ENCODE measurements around the gene ERG28.
A peak's percentile ranks its signal among the peaks of the same experiment; 100 is the strongest.
"Not testable (repeated sequence)": the region's sequence is repeated elsewhere in the genome, so short reads cannot be mapped to it uniquely, and the experiment has no call there.

Gene ERG28

DNA sequence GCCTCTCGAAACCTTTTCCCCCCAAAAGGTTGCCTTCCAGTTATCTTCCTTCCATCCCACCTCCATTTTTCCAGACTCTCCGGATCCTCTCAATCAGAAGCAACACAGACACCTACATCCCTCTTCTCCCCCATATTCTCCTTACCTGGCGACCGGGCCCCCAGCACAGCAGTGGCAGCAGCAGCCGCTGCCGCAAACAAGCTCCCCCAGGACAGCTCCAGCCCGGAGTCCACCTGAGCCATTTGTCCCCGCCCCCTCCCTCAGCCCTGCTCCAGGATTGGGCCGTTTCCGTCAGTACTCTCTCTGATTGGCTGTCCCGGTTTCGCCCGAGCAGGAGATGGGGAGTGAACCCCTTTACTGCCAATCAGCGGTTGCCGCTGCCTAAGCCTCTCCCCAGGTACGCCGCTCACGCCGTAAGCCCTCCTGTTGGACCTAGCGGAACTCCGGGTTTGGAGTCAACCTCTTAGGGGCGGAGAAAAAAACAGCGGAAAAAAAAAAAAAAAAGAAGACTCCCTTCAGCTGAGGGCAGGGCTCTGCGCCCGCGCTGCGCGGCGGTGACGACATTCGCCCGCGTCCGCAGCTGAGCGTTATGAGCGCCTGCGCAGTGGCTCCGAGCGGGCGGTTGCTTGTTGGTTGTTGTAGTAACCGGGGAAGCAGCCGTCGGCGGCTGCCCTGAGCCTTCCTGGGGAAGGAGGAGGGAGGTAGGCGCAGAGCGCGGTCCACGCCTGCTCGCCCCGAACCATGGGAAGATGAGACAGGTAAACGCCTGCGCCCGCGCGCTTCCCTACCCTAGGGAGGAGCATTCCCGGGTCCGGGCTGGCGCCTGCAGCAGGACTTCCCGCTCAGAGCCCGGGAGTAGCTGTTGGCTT lies at the start of gene ERG28, which contains the start of gene TTLL5:
TSS of gene ERG28 (minus strand) at position 247 of the 869 bp plus-strand sequence. CDS start 3,374 bp downstream, outside the sequence.
TSS of gene TTLL5 (plus strand) at position 617 of the 869 bp plus-strand sequence. CDS start 1,904 bp downstream, outside the sequence.
- peak; percentile 97 for DNase-seq

DNA sequence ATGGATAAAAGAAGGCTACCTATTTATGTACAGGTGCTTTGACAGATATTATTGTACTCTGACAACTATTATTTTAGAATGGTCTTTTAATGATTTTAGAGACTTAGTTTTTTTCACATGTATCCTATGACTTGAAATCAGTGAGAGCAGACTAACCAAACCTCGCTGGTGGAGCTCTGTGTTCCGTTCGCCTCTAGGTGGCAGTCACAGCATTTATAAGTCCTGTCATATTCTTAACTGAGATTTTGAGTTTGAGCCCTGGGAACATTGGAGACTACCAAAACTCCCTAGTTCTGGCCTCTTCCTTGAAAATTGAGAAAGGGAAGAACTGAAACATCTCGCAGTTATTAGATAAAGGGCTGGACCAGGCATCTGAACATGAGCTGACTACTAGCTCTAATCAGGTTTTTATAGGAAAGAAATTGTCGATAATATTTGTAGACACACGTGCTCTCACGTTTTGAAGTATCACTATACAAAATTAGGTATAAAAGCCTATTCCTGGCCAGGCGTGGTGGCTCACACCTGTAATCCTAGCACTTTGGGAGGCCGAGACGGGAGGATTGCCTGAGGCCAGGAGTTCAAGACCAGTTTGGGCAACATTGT lies 48.6 kb upstream of the ERG28 start:
- peak; percentile 71 for DNase-seq

DNA sequence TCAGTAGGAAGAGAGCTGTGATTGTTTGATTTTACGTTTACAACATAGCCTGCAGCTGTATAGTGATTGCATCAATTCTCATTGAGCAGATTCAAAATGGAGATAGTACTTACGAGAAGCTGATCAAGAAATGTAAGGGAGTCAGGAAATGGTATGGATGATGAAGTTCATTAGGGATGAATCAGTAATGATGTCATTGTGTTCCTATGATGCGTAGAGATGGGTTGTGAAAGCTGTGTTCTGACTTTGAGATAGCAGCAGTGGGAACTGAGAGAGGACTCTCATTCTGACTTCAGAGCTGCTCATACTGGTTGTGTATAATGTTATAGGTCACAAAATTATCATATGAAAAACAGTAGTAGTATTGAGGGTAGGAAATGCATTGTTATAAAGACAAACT lies 44.3 kb upstream of the ERG28 start:
- DNase-seq = no peak

DNA sequence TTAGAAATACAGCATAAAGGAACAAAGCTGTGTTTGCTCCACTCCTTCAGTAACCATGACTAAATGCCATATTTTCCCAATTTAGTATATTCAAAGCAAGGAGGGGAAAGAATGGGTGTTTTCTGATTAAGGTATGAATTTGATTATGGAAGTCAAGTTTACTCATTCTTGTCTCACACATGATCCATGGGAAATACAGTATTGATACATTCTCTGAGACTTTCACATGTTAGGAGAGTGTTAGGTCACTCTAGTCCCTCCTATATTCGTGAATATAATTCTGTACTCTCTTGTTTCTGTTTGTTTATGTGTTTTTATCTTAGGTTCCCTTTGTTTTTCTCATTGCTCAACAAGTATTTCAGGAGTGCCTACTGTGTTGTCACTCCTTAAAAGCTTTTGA lies 42.8 kb upstream of the ERG28 start:
- no peak for DNase-seq

- no peak for DNase-seq
Measured at GRCh38 chr14:75702616-75703261, 42.1 kb upstream of the ERG28 start.

- no peak for DNase-seq
Measured at GRCh38 chr14:75702122-75702521, 41.4 kb upstream of the ERG28 start.

DNA sequence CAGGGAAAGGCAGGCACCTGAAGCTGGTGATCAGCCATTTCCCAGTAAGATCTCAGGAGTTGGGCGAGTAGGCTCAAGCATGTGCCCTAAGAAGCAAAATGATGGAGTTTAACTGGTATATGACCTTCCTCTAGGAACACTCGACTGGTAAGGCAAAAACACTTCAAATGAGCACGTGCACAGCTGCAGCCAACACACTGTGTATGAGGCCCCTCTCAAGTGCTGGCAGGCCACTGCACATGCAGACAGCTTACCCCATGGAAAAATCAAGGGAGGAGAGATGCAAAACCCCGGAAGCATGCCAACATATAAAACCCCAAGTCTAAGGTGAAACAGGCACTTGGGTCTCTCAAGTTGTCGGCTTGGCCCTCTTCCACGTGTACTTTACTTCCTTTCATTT lies 39.6 kb upstream of the ERG28 start:
- no peak for DNase-seq

DNA sequence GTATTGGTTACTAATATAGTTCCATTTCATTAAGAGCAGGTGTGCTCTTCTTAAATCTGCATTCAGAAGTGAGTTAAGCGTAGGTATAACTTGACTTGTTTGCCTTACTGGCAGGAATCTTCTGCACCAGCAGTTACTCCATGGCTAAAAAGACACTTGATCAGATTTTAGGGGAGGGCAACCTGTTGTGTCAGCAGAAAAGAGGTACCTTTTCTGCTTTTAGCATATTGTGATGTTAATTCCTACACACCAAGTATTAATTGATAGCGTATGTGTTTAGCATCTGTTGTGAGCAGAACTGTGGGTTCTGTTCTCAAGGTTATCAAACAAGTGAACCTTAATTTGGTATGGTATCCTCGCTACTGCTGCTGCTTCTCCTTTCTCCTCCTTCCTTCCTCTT lies 38.7 kb upstream of the ERG28 start:
- no peak for DNase-seq

- DNase-seq = no peak
Measured at GRCh38 chr14:75697918-75698317, 37.2 kb upstream of the ERG28 start.

DNA sequence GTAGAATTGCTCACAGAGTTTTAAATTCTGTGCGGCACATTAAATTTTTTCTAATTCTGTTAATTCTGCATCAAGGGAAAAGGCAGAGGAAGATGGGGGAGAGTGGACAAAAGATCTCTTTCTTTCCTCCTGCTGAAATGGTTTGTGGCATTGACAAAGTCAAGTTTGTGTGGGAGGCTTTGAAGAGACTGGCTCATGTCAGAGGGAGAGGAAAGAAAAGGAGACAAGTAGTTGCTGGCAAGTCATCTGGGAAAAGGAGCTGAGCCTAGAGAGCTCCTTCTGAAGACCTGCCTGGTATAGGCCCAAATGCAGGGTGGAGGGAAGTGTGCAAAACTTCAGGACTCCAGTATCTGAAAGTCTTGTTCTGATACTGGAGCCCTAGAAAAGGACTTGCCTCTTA lies 36.7 kb upstream of the ERG28 start:
- DNase-seq = no peak

- not testable (repeated sequence) for DNase-seq
Measured at GRCh38 chr14:75695025-75695424, 34.3 kb upstream of the ERG28 start.

GRCh38 chr14:75690010-75690409 lies 29.3 kb upstream of the ERG28 start:
- no peak for DNase-seq

- no peak for DNase-seq
Measured at GRCh38 chr14:75689012-75689411, 28.3 kb upstream of the ERG28 start.

- DNase-seq = no peak
Measured at GRCh38 chr14:75685910-75686309, 25.2 kb upstream of the ERG28 start.

- DNase-seq = no peak
Measured at GRCh38 chr14:75675265-75675960, 14.7 kb upstream of the ERG28 start.

DNA sequence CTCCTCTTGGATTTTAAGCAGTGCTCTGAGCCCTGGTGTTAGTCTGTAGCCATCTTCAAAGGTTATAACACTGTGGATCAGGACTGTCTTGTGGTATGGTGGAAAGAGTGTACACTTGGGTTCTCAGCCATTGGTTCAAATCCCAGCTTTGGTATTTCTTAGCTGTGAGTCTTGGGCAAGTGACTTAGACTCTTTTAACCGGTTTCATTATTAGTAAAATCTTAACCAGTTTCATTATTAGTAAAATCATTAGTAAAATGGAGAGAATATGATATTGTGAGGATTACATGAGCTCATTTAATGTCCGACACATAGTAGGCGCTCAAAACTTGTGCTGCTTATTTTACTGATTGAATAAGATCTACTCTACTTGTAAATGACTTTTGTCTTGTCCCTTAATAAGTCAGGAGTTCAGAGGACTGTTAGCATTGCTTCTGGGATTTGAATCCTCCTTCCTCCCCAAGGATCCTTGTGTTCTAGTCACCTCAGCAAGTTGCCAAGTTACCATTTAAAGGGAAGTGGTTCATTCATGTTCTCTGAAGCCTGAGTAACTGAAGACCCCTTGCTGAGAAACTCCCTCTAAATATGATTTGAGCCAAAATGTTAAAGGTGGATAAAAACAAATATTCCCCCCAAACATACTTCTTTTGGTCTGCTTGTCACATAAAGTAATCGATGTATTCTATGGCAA lies 12.8 kb upstream of the ERG28 start:
- DNase-seq = no peak

DNA sequence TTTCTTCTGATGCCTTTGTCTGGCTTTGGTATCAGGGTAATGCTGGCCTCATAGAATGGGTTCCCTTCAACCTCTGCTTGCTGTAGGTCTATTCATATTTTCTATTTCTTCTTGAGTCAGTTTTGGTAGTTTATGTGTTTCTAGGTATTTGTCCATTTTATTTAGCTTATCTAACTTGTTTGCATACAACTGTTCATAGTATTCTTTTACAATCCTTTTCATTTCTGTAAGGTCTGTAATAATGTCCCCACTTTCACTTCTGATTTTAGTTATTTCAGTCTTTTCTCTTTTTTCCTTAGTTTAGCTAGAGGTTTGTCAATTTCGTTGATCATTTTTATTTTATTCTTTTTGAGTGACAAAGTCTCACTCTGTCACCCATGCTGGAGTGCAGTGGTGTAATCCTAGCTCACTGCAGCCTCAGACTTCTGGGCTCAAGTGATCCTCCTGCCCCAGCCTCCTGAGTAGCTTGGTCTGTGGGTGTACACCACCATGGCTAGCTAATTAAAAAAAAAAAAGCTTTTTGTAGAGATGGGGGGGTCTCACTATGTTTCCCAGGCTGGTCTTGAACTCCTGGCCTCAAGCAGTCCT lies 12.0 kb upstream of the ERG28 start:
- no peak for DNase-seq

DNA sequence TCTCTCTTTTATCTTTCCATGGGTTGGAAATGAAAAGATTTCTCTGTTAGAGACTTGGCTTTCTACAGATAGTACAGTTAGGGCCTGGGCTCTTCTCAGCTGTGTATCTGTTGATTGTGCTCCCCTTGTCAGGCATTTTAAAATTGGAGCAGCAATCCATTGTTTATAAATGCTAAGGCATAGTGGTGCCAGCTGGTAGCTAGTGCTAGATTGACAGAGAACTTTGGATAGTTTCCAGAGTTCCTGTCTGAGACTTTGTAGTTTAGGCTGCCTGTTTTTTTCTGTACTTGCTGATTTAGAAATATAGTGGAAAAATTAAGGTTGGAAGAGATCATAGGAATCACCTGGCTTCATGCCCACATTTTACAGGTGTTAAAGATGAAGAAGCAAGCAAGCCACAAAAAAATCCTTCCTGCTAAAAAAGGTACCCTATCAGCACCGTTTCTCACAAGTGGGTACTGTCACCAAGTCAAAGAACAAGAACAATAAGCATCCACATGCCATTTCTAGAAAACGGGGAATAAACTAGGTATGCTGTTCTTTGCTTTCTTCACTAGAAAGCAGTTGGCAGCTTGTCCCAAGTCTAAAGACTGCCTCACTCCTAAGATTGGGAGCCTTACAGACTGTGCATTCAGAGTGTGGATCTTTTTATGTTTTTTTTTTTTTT lies 6.6 kb upstream of the ERG28 start:
- no peak for DNase-seq

GRCh38 chr14:75662966-75663365 lies 2.3 kb upstream of the ERG28 start:
- DNase-seq = no peak

DNA sequence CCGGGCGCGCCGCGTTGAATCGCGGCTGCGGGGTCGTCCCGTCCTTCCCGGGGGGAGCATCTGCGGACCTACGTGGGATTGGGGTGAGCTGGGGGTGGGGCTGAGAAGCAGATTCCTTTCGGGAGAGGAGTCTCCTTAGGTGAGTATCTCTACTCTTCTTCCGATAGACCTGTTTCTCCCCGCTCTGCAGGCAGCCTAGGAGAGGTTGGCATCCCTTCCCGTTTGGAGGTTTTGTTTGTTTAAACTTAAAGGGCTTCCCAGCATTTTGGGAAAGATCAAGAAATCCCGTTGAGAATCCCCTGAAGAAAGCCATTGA lies 781 bp upstream of the ERG28 start:
- DNase-seq = no peak

- no peak for DNase-seq
Measured at GRCh38 chr14:75660238-75660629, 442 bp downstream of the ERG28 start.

- no peak for DNase-seq
Measured at GRCh38 chr14:75658957-75659356, 1.7 kb downstream of the ERG28 start.

Measured in CD4-positive, alpha-beta T cell treated with Interleukin-17A for 4 hours (primary cell).